ENCODE measurements around the gene ANXA11.

DNA sequence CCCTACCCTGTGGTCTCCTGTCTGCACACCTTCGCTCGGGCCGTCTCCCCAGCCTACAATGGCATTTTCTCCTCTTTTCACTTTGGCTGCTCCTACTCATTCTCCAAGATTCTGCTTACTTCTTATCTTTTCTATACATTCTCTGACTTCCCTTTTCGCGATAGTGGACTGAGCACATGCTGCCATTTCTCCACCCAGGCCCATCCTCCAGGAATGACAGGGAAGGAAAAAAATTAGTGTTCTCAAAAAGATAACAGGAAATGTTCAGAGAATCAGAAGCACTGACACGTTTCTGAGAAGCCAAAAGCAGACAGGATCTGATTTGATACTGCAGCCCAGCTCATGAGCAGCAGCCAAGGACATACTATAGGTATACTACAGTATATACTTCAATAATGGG lies 6.4 kb upstream of the ANXA11 start:
- TF ChIP-seq POLR2AphosphoS5 (IDR thresholded peaks at IDR 0.05) (no peak), RAD21 (conservative IDR thresholded peaks at IDR 0.05) (no peak), TAF1 (IDR thresholded peaks at IDR 0.05; ENCODE audit: low read depth) (no peak)
- TF ChIP-seq, protein P1, sequence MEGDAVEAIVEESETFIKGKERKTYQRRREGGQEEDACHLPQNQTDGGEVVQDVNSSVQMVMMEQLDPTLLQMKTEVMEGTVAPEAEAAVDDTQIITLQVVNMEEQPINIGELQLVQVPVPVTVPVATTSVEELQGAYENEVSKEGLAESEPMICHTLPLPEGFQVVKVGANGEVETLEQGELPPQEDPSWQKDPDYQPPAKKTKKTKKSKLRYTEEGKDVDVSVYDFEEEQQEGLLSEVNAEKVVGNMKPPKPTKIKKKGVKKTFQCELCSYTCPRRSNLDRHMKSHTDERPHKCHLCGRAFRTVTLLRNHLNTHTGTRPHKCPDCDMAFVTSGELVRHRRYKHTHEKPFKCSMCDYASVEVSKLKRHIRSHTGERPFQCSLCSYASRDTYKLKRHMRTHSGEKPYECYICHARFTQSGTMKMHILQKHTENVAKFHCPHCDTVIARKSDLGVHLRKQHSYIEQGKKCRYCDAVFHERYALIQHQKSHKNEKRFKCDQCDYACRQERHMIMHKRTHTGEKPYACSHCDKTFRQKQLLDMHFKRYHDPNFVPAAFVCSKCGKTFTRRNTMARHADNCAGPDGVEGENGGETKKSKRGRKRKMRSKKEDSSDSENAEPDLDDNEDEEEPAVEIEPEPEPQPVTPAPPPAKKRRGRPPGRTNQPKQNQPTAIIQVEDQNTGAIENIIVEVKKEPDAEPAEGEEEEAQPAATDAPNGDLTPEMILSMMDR (IDR thresholded peaks at IDR 0.05; ENCODE audit: poor library complexity, severe bottlenecking): no peak
- TF ChIP-seq, protein P2, sequence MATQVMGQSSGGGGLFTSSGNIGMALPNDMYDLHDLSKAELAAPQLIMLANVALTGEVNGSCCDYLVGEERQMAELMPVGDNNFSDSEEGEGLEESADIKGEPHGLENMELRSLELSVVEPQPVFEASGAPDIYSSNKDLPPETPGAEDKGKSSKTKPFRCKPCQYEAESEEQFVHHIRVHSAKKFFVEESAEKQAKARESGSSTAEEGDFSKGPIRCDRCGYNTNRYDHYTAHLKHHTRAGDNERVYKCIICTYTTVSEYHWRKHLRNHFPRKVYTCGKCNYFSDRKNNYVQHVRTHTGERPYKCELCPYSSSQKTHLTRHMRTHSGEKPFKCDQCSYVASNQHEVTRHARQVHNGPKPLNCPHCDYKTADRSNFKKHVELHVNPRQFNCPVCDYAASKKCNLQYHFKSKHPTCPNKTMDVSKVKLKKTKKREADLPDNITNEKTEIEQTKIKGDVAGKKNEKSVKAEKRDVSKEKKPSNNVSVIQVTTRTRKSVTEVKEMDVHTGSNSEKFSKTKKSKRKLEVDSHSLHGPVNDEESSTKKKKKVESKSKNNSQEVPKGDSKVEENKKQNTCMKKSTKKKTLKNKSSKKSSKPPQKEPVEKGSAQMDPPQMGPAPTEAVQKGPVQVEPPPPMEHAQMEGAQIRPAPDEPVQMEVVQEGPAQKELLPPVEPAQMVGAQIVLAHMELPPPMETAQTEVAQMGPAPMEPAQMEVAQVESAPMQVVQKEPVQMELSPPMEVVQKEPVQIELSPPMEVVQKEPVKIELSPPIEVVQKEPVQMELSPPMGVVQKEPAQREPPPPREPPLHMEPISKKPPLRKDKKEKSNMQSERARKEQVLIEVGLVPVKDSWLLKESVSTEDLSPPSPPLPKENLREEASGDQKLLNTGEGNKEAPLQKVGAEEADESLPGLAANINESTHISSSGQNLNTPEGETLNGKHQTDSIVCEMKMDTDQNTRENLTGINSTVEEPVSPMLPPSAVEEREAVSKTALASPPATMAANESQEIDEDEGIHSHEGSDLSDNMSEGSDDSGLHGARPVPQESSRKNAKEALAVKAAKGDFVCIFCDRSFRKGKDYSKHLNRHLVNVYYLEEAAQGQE (IDR thresholded peaks at IDR 0.05; ENCODE audit: borderline replicate concordance): no peak
